ENCODE measurements around the gene TPMT. TPM values are rescaled to one million over a fixed set of nuclear protein-coding genes. Genes with fewer than 3 reads are reported as not detected.

TPMT gene
- total and polyA plus RNA-seq, 2 of the 13 experiments (the other 11 are each of a cell fraction or from before 2014, with no cell fraction given): 11.1 to 22.8 TPM

- TF ChIP-seq AHDC1 (CRISPR knock-in tag; IDR thresholded peaks at IDR 0.05; ENCODE audit: borderline replicate concordance): peak; percentile 89
- peak; percentile 89; the same call in 1 of the 2 replicates for TF ChIP-seq KDM4B (CRISPR knock-in tag; IDR thresholded peaks at IDR 0.05)
- TF ChIP-seq ZBTB43 (CRISPR knock-in tag; conservative IDR thresholded peaks at IDR 0.05): no peak
- peak; percentile 64; the same call in 1 of the 2 replicates for TF ChIP-seq ZBTB8A (CRISPR knock-in tag; IDR thresholded peaks at IDR 0.05; ENCODE audit: borderline replicate concordance, low read depth)
- peak; percentile 96 for TF ChIP-seq ZNF891 (CRISPR knock-in tag; IDR thresholded peaks at IDR 0.05)
- no peak for TF ChIP-seq FIP1L1 (IDR thresholded peaks at IDR 0.05; ENCODE audit: borderline replicate concordance, insufficient read depth, low read depth, low read length)
- TF ChIP-seq IKZF1 (IDR thresholded peaks at IDR 0.05): no peak
- TF ChIP-seq MAFF (IDR thresholded peaks at IDR 0.05; ENCODE audit: low read depth, low read length): no peak
- TF ChIP-seq ELF4 (CRISPR knock-in tag; IDR thresholded peaks at IDR 0.05; ENCODE audit: borderline replicate concordance): no peak
- TF ChIP-seq KDM5B (CRISPR knock-in tag; IDR thresholded peaks at IDR 0.05; ENCODE audit: borderline replicate concordance): peak; percentile 98
- TF ChIP-seq SMAD3 (CRISPR knock-in tag; IDR thresholded peaks at IDR 0.05): peak; percentile 96
- peak; percentile 94 for TF ChIP-seq ZNF710 (CRISPR knock-in tag; IDR thresholded peaks at IDR 0.05; ENCODE audit: borderline replicate concordance)
- TF ChIP-seq PHF20 (CRISPR knock-in tag; IDR thresholded peaks at IDR 0.05): no peak; the same call in 1 of the 2 replicates
- no peak for TF ChIP-seq NCOA5 (CRISPR knock-in tag; IDR thresholded peaks at IDR 0.05)
- TF ChIP-seq ZNF747 (CRISPR knock-in tag; IDR thresholded peaks at IDR 0.05; ENCODE audit: borderline replicate concordance): peak; percentile 81
- TF ChIP-seq ARNT2 (CRISPR knock-in tag; IDR thresholded peaks at IDR 0.05; ENCODE audit: low read depth): peak; percentile 98
- peak; percentile 93 for TF ChIP-seq HES4 (CRISPR knock-in tag; IDR thresholded peaks at IDR 0.05; ENCODE audit: borderline replicate concordance)
- 0 out of 2 replicates have a peak, but pooled peaks have one; percentile 47 for TF ChIP-seq ZBTB42 (CRISPR knock-in tag; IDR thresholded peaks at IDR 0.05)
- TF ChIP-seq THAP8 (CRISPR knock-in tag; IDR thresholded peaks at IDR 0.05; ENCODE audit: borderline replicate concordance): peak; percentile 41; the same call in 1 of the 2 replicates
These were observed 32.5 kb downstream of the TPMT start, which contains the start of gene NHLRC1 (continued) for GRCh38 chr6:18122128-18123093.

All from HepG2 (cell line).